Nucleus accumbens (tissue), 56 donors: Measurements from ENCODE around the gene PHF11.

Source experiments
- DNase-seq, 56 donors: peaks; one replicate each; lab custom pipeline; 2025; lab: John Stamatoyannopoulos, UW

PHF11 gene

GRCh38 chr13:49497272-49497671 is 1.5 kb downstream of the PHF11 start:
- DNase-seq = peak in 2 of 56 donors; percentile 1 to 9

DNA sequence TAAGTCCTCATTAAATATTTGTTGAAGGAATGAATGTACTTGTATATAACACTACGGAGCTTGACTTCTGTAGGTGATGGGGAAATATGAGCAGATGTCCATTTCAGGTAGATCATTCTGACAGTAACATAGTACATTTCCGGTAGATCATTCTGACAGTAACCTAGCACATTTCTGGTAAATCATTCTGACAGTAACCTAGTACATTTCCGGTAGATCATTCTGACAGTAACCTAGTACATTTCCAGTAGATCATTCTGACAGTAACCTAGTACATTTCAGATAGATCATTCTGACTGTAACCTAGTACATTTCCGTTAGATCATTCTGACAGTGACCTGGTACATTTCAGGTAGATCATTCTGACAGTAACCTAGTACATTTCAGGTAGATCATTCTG is 2.5 kb downstream of the PHF11 start:
- no peak for DNase-seq

DNA sequence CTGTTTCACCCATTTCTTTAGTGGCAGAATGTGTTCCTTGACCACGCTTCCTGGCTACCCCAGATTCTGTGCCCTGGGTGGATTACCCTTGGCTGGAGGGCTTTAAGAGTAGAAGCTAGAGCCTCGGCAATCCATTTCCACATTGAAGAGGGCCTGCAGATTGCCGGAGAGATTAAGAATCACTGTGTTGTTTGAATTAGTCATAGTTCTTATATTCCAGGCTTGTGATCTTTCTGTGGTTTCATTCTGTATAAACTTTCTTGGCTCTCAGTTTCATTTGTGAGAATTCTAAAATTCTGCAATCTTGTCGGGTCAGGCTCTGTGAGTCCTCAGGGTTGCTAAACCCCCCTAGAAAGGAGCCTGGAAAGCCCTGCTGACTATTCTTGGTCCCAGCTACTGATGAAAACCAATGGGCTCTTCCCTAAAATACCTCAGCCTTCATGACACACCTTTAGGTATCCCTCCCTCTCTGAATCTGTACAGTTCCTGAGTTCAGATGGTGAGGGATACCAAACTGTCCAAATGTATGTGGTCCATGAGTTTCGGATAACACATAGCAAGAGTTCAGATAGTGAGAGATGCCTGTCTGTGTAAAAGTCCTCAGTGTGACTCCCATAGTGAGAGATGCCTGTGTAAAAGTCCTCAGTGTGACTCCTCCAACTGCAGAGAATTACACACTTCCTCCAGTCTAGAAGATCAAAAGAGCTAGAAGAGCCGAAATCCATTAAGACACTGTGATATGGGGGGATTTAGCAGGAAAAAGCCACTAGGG is 4.3 kb downstream of the PHF11 start:
- no peak for DNase-seq

DNA sequence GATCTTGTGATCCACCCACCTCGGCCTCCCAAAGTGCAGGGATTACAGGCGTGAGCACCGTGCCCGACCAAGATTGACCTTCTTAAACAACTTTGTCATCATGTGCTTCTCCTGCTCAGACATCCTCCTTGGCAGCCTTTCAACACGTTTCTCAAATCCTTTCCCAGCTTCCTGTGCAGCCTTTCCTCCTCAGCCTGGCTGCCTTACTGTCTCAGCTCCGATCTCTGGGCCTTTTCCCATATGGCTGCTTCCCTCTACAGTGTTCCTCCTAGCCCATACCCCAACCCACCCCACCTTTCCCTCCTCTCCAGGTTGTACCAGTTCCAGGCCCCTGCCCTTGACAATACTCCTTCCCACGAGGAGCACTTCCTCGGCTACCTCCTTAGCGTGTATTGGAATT is 7.2 kb downstream of the PHF11 start:
- DNase-seq = no peak

- no peak for DNase-seq
Measured at GRCh38 chr13:49503951-49504350, 8.2 kb downstream of the PHF11 start.

- no peak for DNase-seq
Measured at GRCh38 chr13:49512578-49512977, 16.8 kb downstream of the PHF11 start.

DNA sequence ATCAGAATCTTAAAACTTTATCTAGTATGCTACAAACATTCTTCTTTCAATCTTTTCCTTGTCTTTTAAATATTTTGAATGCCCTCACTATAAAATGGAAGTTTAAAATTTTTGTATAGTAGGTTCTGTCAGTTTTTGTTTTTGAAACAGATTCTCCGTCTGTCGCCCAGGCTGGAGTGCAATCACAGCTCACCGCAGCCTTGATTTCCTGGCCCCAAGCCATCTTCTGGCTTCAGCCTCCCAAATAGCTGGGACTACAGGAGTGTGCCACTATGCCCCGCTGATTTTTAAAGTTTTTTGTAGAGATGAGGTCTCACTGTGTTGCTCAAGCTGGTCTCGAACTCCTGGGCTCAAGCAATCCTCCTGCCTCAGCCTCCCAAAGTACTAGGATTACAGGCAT is 20.7 kb downstream of the PHF11 start:
- peak in 2 of 56 donors; percentile 2 to 11 for DNase-seq

GRCh38 chr13:49517461-49517860 is 21.7 kb downstream of the PHF11 start:
- peak in 24 of 56 donors; percentile 4 to 54 (median 13) for DNase-seq

GRCh38 chr13:49521224-49521623 is 25.5 kb downstream of the PHF11 start:
- no peak for DNase-seq

- DNase-seq = no peak
Measured at GRCh38 chr13:49524740-49525501, 29.2 kb downstream of the PHF11 start.

DNA sequence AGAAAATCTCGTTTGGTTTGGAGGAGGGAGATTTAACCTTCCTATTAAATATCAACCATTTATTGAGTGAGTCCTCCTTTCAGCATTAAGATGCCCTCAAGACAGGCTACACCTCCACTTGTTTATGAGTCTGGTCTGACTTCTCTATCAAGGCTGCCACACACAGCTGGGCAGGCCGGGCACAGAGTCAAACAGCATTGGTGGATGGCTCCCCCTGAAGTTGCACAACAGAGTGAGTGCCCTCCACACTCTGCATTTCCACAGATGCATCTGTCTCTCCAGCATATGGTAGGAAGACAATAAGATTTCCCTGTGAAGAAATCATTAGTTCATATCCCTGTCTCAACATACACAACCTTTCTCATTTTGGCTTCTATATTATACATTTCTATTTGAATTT is 31.4 kb downstream of the PHF11 start:
- peak in 15 of 56 donors; percentile 1 to 40 (median 9) for DNase-seq

GRCh38 chr13:49528161-49528560 is 32.4 kb downstream of the PHF11 start:
- DNase-seq = no peak

- DNase-seq = peak in 7 of 56 donors; percentile 2 to 32 (median 10)
Measured at GRCh38 chr13:49530457-49530856, 34.7 kb downstream of the PHF11 start.

DNA sequence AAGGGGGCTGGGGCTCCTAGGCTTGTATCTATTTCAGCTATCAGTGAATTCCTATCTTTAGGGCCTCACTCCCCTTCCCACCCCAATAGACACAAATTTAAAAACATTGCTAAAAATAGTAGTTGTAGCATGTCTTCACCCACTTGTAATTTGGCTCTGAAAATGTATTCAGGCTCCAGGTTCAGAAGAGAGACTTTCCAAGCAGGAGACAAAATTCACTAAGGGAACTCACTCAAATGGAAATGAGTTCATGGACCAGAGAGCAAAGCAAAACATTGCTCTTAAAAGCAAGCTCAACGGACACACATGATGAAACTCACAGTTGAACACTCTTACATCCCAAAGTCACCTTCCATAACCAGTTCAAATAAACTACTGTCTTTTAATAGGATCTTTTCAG is 36.8 kb downstream of the PHF11 start:
- no peak for DNase-seq

DNA sequence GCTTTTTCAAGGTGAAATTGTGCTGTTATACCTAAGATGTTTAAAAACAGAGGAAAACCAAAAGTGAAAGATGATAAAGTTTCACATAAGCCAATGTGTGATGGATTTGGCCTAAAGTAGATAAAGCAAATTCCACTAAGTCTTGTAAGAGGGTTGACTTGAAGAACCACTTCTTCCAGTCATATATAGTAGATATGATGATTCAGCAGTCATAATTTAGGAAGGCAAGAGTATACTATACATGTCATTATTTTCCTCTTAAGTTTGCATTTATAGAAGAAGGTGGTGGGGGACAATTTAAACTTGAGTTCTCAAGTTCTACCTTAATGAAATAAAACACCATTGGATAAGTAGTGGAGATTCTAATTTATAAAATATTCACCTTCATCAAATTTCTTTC is 37.3 kb downstream of the PHF11 start:
- DNase-seq = no peak

DNA sequence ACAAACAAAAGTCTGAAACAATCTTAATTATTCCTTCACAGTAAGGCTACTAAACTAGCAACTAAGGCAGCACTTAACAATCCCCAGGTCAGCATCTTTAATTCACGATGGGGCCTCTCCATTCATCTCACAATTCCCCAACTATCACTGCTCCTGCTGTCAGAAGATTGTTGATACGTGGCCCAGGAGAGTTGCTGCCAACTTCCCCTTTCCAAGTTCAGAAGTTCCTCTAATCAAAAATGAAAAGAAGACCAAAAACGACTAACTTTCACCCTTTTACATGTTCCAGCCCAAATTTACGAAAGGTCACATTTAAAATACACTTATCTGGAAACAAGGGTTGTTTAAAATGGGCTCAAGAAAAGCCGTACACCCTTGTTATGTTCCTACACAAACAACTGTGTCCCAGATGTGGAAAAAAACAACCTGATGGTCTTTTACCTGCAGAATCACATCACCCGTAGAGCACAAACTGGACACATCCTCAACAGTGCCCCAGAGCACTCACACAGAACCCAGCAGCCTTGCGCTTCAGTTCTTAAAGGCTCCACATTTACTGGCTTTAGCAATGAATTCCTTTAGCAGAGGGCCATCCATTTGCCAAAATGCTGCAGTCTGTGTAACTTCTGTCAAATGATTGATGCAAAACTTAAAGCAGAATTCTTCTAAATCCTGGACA is 38.0 kb downstream of the PHF11 start:
- DNase-seq = no peak

GRCh38 chr13:49536144-49536873 is 40.6 kb downstream of the PHF11 start:
- DNase-seq = no peak

GRCh38 chr13:49538404-49538803 is 42.7 kb downstream of the PHF11 start:
- DNase-seq = no peak

- DNase-seq = no peak
Measured at GRCh38 chr13:49539313-49539712, 43.6 kb downstream of the PHF11 start.

DNA sequence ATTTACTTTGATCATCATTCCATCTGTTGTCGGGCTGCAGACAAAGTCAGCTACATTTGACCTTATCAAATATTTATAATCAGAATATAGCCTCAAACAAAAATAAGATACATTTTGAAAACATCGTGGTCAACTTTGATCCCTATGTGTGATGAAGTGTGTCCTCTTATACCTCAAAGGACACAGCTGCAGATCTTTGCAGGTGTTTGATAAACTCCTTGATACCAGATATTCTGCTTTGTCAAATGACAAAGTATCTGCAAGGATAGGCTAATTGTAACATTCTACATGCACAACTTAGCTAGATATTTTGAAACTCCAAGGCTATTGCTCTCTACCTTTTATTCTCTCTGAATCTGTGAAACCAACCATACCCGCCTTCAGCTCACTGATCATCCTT is 44.0 kb downstream of the PHF11 start:
- DNase-seq = no peak

GRCh38 chr13:49540552-49540951 is 44.8 kb downstream of the PHF11 start:
- DNase-seq = peak in 1 of 56 donors; percentile 8
